ENCODE results near the gene ABHD14A.

The ABHD14A gene

DNA sequence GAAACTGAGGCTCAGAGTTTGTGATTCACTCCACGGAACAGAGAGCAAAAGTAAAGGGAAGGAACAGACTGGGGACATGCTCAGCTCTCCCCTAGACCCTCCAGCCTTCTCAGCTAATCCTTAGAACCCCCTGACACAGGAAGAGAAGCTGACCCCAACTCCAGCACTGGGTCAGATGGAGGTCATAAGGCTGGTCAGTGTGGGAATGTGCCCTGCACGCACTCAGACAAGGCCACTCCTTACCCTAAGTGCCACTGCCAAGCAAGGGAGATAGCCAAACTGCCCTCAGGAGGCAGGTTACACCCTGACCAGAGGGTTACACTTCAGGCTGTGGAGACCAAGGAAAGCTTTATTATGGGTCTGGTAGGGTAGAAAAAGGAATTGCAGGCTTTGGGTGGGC lies 19.7 kb downstream of the ABHD14A start:
- TF ChIP-seq, protein P1, sequence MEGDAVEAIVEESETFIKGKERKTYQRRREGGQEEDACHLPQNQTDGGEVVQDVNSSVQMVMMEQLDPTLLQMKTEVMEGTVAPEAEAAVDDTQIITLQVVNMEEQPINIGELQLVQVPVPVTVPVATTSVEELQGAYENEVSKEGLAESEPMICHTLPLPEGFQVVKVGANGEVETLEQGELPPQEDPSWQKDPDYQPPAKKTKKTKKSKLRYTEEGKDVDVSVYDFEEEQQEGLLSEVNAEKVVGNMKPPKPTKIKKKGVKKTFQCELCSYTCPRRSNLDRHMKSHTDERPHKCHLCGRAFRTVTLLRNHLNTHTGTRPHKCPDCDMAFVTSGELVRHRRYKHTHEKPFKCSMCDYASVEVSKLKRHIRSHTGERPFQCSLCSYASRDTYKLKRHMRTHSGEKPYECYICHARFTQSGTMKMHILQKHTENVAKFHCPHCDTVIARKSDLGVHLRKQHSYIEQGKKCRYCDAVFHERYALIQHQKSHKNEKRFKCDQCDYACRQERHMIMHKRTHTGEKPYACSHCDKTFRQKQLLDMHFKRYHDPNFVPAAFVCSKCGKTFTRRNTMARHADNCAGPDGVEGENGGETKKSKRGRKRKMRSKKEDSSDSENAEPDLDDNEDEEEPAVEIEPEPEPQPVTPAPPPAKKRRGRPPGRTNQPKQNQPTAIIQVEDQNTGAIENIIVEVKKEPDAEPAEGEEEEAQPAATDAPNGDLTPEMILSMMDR (IDR thresholded peaks at IDR 0.05; ENCODE audit: insufficient read depth, low read depth, low read length, missing control alignments): no peak
- peak overlapping the region; percentile 93 for H3K4me3 ChIP-seq (ENCODE audit: low read length)
- no peak for DNase-seq (ENCODE audit: low read depth)

DNA sequence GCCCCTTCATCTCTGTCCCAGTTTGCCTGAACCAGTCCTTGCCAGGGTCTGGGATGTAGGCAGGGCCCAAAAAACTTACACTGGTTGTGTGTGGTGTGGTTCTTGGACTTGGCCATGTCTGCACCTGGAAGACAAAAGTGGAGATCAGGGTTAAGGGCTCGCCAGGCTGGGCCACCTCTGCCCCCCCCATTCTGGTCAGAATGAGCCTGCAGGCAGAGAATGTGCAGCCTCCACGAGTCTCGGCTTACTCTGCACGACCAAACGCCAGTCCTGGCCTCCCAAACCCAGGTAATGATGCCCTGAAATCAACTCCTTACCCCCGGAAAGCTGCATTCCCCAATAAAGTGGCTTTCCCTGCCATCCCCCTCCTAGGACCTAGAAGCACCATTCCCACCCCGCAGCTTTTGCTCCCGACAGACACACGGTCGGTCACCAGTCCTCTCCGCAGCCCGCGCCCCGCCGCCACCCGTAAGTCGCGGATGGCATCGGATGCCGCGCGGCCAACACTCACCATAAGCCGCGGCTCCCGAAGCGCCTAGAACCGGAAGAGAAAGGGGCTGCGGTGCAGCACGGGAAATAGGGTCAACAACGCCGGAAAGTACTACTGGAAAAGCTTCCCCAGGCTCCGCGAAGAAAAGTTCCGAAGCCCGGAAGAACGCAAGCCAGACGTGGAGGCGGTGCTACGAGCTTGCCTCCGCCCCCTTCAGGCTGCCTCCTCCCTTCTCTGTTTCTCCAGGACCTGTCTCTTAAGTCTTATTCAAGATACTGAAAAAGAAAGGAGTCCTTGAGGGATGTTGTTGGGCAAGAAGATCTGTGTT lies 20.7 kb downstream of the ABHD14A start, which contains the start of gene RPL29:
TSS of gene RPL29 (minus strand) at position 550 of the 818 bp plus-strand sequence. CDS start at position 116, 434 bp downstream.
- TF ChIP-seq, protein P1 (IDR thresholded peaks at IDR 0.05; ENCODE audit: insufficient read depth, low read depth, low read length, missing control alignments): peak; percentile 24
- H3K4me3 ChIP-seq (ENCODE audit: low read length): peak within 1 kb of the TSS; percentile 93
- DNase-seq (ENCODE audit: low read depth): peak; percentile 97

DNA sequence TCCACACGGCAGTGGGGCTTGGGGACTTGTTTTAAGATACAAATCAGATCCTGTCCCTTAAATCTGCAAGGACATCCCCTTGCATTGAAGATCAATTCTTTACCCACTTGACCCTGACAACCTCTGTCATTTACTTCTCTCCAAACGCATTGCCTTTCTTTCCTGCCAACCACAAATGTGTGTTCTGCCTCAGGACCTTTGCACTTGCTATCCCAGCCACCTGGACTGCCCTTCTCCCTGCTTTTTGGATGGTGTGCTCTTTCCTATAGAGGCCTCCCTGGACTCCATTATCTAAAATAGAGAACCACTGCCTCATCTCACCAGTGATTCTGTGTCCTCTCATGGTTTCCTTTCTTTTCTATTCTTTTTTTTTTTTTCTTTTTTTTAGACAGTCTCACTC lies 22.3 kb downstream of the ABHD14A start:
- TF ChIP-seq, protein P1 (IDR thresholded peaks at IDR 0.05; ENCODE audit: insufficient read depth, low read depth, low read length, missing control alignments): no peak
- no peak overlapping the region for H3K4me3 ChIP-seq (ENCODE audit: low read length)
- DNase-seq (ENCODE audit: low read depth): no peak

DNA sequence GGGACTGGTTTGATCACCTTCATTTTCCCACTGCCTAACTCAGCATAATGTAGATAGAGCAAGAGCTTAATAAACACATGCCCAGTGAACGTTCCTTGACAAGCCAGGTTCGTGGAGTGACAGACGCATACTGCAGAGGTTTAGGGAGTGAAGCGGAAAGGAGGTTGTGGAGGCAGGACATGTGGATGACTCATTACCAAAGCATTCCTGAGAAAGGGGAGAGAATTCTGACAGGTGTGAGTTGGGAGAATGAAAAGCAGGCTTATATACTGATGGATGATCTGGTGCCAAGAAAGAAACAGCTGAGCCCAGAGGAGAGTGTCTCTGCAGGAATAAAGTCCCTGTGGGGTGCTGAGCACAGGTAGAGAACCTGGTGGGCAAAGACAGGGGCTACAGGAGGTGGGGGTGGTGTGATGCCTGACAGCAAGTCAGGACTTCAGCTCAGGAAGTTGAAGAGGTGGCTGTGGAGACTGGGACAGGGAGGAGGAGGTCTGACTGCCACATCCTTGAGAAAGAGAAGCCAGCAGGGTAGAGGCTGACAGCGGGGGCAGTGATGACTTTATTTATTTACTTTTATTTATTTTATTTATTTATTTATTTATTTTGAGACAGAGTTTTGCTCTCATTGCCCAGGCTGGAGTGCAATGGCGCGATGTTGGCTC lies 23.2 kb downstream of the ABHD14A start:
- TF ChIP-seq, protein P1 (IDR thresholded peaks at IDR 0.05; ENCODE audit: insufficient read depth, low read depth, low read length, missing control alignments): no peak
- peak; percentile 84 for DNase-seq (ENCODE audit: low read depth)
- no peak overlapping the region for H3K4me3 ChIP-seq (ENCODE audit: low read length)

DNA sequence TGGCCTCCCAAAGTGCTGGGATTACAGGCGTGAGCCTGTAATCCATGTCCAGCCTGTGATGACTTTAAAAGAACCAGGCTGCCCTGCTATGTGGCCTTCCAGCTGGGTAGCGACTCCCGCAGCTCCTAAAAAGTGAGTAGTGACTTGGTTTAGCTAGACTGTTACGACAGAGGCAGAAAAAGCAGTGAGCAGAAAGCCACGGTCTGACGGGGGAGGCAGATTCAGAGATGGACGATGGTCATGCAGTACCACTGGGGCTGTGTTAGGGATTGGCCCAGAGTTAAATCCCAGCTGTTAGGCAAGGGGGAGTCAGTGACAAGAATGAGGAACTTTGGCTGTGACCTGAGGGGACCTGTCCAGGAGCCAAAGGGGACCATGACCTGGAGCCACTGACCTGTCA lies 23.9 kb downstream of the ABHD14A start:
- TF ChIP-seq, protein P1 (IDR thresholded peaks at IDR 0.05; ENCODE audit: insufficient read depth, low read depth, low read length, missing control alignments): no peak

DNA sequence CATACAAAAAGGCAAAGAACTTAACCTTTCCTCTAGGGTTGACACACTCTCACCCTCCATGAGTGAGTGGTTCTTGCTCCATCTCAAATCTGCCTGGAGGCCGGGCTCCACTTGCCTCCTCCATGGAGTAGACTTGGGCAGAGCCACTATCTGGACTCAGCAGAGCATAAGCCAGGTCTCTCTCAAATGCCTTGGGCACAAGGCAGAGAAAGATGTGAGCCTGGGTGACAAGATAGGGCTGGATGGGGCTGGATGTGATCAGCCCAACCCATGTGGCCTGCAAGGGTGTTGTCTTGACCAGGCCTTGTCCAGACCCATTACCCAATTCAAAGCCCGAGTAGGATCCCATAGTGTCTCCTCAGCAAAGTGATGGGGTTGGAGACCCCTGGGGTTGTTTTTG lies 25.0 kb downstream of the ABHD14A start:
- TF ChIP-seq, protein P1 (IDR thresholded peaks at IDR 0.05; ENCODE audit: insufficient read depth, low read depth, low read length, missing control alignments): no peak
- no peak for DNase-seq (ENCODE audit: low read depth)
- no peak overlapping the region for H3K4me3 ChIP-seq (ENCODE audit: low read length)

More for the DNA sequence above, 23.9 kb downstream of the ABHD14A start:
- no peak overlapping the region for H3K4me3 ChIP-seq (ENCODE audit: low read length)
- no peak for DNase-seq (ENCODE audit: low read depth)

Measured in epithelial cell of esophagus (primary cell).